Keratinocyte (primary cell): ENCODE results near the gene OCIAD2. TPM values are rescaled to one million over a fixed set of nuclear protein-coding genes. Genes with fewer than 3 reads are reported as not detected.

Experiments used
- DNase-seq: peaks from one replicate; pipeline ENCODE4 v3.0.0-alpha.2; 2011; ENCODE audit warnings: low read depth, missing footprints, low spot score
- FAIRE-seq: peaks from 2 replicates; lab custom pipeline; 2011; peaks lifted over from hg19 to GRCh38; lab: Jason Lieb, UNC
- H2AFZ ChIP-seq: 2 replicates; pipeline ENCODE4 v1.6.0; 2012; ENCODE audit warnings: low read length, control low read depth, inconsistent platforms; ENCODE audit not compliant: control insufficient read depth
- H3K27ac ChIP-seq: 2 replicates; pipeline ENCODE4 v1.5.1; 2011; ENCODE audit warnings: low read length; ENCODE audit not compliant: control insufficient read depth, insufficient read depth
- H3K27me3 ChIP-seq: 3 replicates; pipeline ENCODE4 v1.6.0; 2011; ENCODE audit warnings: low read length; ENCODE audit not compliant: control insufficient read depth, insufficient read depth; ENCODE audit errors: extremely low read depth
- H3K36me3 ChIP-seq, 2 experiments: 2 replicates in 1 of 2; 3 replicates in 1 of 2; pipeline ENCODE4 v1.5.1; 2011; ENCODE audit warnings: low read length in 2 of 2, mild to moderate bottlenecking in 1 of 2; ENCODE audit not compliant: control insufficient read depth in 2 of 2, insufficient read depth in 2 of 2; ENCODE audit errors: extremely low read depth in 1 of 2
- H3K4me1 ChIP-seq: 3 replicates; pipeline ENCODE4 v1.5.1; 2011; ENCODE audit warnings: low read length; ENCODE audit not compliant: control insufficient read depth, insufficient read depth; ENCODE audit errors: extremely low read depth
- H3K4me2 ChIP-seq: 3 replicates; pipeline ENCODE4 v1.6.0; 2011; ENCODE audit warnings: low read depth, low read length; ENCODE audit not compliant: control insufficient read depth, insufficient read depth; ENCODE audit errors: extremely low read depth
- H3K4me3 ChIP-seq, 3 experiments: fragments of 200-600 bp in 1 of 3; sonication (generic) in 1 of 3; 2 replicates in 2 of 3; 3 replicates in 1 of 3; pipeline ENCODE4 v1.5.1; 2011 to 2016; ENCODE audit warnings: low read length in 3 of 3, mild to moderate bottlenecking in 3 of 3, control low read depth in 2 of 3, inconsistent platforms in 1 of 3, low read depth in 1 of 3, mixed read lengths in 1 of 3, mixed run types in 1 of 3, moderate library complexity in 1 of 3; ENCODE audit not compliant: control insufficient read depth in 2 of 3, insufficient read depth in 2 of 3; ENCODE audit errors: extremely low read depth in 1 of 3
- H3K79me2 ChIP-seq: 2 replicates; pipeline ENCODE4 v1.6.0; 2012; ENCODE audit warnings: low read length; ENCODE audit not compliant: control insufficient read depth, insufficient read depth
- H3K9ac ChIP-seq: 3 replicates; pipeline ENCODE4 v1.6.0; 2011; ENCODE audit warnings: low read length; ENCODE audit not compliant: control insufficient read depth, insufficient read depth; ENCODE audit errors: extremely low read depth
- H3K9me1 ChIP-seq: 3 replicates; pipeline ENCODE4 v1.6.0; 2011; ENCODE audit warnings: low read length; ENCODE audit not compliant: control insufficient read depth, insufficient read depth; ENCODE audit errors: extremely low read depth
- H3K9me3 ChIP-seq: 2 replicates; pipeline ENCODE4 v1.5.1; 2012; ENCODE audit warnings: low read depth, low read length; ENCODE audit not compliant: control insufficient read depth
- H4K20me1 ChIP-seq: 3 replicates; pipeline ENCODE4 v1.6.0; 2011; ENCODE audit warnings: low read length; ENCODE audit not compliant: control insufficient read depth, insufficient read depth; ENCODE audit errors: extremely low read depth
- CTCF ChIP-seq, 3 experiments: IDR thresholded peaks in 1 of 3; conservative IDR thresholded peaks in 1 of 3; optimal IDR thresholded peaks in 1 of 3; 2 replicates in 2 of 3; 3 replicates in 1 of 3; pipeline versions ENCODE3 to v1.5.1; 2011; ENCODE audit warnings: low read length in 3 of 3, mild to moderate bottlenecking in 3 of 3, moderate library complexity in 2 of 3, control low read depth in 1 of 3, inconsistent platforms in 1 of 3; ENCODE audit not compliant: insufficient read depth in 2 of 3; ENCODE audit errors: extremely low read depth in 1 of 3
- EZH2 ChIP-seq: IDR thresholded peaks from one replicate; pipeline ENCODE4 v1.6.1; 2012; ENCODE audit warnings: inconsistent platforms, mild to moderate bottlenecking, low read length, moderate library complexity
- dilution Hi-C: fragments of 300-500 bp; cut with MboI; formaldehyde crosslinking; loops from one replicate; pipeline ENCODE4 v1.7.0; 2020; ENCODE audit warnings: low sequenced_read_pairs; ENCODE audit not compliant: extremely low pct_ligation_motif_present
- polyA plus RNA-seq, 5 experiments: library from polyadenylated mRNA; depleted of rRNA in 3 of 5; stranded (reverse) in 3 of 5; stranded (forward) in 1 of 5; unstranded in 1 of 5; fragments of >200 nt; gene quantifications; 1 replicate in 1 of 5; 2 replicates in 3 of 5; 3 replicates in 1 of 5; pipeline versions ENCODE4 v1.2.1 to v1.2.3, GENCODE V29; 2011 to 2012; ENCODE audit warnings: missing spikeins in 2 of 5, low read depth in 1 of 5, low replicate concordance in 1 of 5

Gene OCIAD2
- polyA plus RNA-seq, 1 donor (not counting 4 experiments of a cell fraction or from before 2014, with no cell fraction given): 407 TPM

DNA sequence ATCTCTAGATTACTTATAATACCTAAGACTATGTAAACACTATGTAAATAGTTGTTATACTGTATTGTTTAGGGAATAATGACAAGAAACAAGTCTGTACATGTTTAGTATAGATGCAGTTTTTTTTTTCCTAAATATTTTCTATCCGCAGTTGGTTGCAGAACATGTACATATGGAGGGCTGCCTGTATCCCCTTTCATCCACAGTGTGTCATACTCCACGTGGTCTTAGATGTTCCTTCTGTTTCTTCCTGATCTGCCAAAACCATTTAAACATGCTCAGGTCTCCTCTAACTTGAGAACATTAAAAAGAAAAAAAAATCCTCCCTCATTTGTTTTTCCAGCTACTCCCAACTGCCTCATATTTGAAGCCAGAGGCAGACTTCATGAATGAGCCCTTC is 61.7 kb downstream of the OCIAD2 start:
- no peak overlapping the region for H3K27ac ChIP-seq
- H3K36me3 ChIP-seq: peaks cover 0 to 6% of the 10 kb centered on the region in 2 experiments
- H3K9me1 ChIP-seq: no peaks in the 10 kb centered on the region
- no peaks in the 10 kb centered on the region for H3K27me3 ChIP-seq
- H3K9ac ChIP-seq: no peak overlapping the region
- peaks cover 13% of the 10 kb centered on the region for H3K79me2 ChIP-seq
- no peak for TF ChIP-seq EZH2
- no peak overlapping the region for H3K4me2 ChIP-seq
- no peak overlapping the region for H2AFZ ChIP-seq
- DNase-seq: no peak
- H3K4me3 ChIP-seq: no peak overlapping the region
- H3K4me1 ChIP-seq: no peaks in the 10 kb centered on the region
- no peak for FAIRE-seq
- dilution Hi-C loops: no loop called here
- H4K20me1 ChIP-seq: no peaks in the 10 kb centered on the region
- no peaks in the 10 kb centered on the region for H3K9me3 ChIP-seq

- Histone ChIP-seq H4K20me1 (no peaks in the 10 kb centered on the region), H3K36me3 (peaks cover 0 to 6% of the 10 kb centered on the region in 2 experiments), H3K9me3 (no peaks in the 10 kb centered on the region), H3K79me2 (peaks cover 18% of the 10 kb centered on the region), H3K4me2 (no peak overlapping the region), H3K27ac (no peak overlapping the region), H3K4me3 (no peak overlapping the region), H3K4me1 (no peaks in the 10 kb centered on the region), H3K9me1 (no peaks in the 10 kb centered on the region), H3K27me3 (no peaks in the 10 kb centered on the region), H3K9ac (no peak overlapping the region), H2AFZ (no peak overlapping the region)
- no peak for FAIRE-seq
- DNase-seq: no peak
- dilution Hi-C loops: no loop called here
- TF ChIP-seq EZH2 (no peak), CTCF (optimal IDR thresholded peaks at IDR 0.05 in 1 of 3, IDR thresholded peaks at IDR 0.05 in 1 of 3, conservative IDR thresholded peaks at IDR 0.05 in 1 of 3; ENCODE audit: extremely low read depth in 1 of 3, insufficient read depth in 2 of 3, low read length in 3 of 3) (no peak)
These were observed 65.3 kb downstream of the OCIAD2 start for GRCh38 chr4:48841045-48841827.
